Karpas-422 (cell line): ENCODE results near the gene TPGS2. TPM values are rescaled to one million over a fixed set of nuclear protein-coding genes. Genes with fewer than 3 reads are reported as not detected.
"Not testable (repeated sequence)": the region's sequence is repeated elsewhere in the genome, so short reads cannot be mapped to it uniquely, and the experiment has no call there.

Experiments used
- DNase-seq: peaks from one replicate; pipeline ENCODE4 v3.0.0-alpha.2; 2015
- H2AFZ ChIP-seq: fragments of 200-600 bp; sonication (generic); 2 replicates; pipeline ENCODE4 v1.6.1; 2014; ENCODE audit warnings: antibody characterized with exemption, low read length, mixed read lengths
- H3K27ac ChIP-seq: fragments of 200-600 bp; sonication (generic); 2 replicates; pipeline ENCODE4 v1.5.1; 2014; ENCODE audit warnings: mild to moderate bottlenecking, low read length, moderate library complexity
- H3K27me3 ChIP-seq: fragments of 200-600 bp; sonication (generic); 2 replicates; pipeline ENCODE4 v1.6.1; 2014; ENCODE audit warnings: low read length, mixed read lengths
- H3K36me3 ChIP-seq: fragments of 200-600 bp; sonication (generic); 2 replicates; pipeline ENCODE4 v1.6.1; 2014; ENCODE audit warnings: low read length, mixed read lengths; ENCODE audit not compliant: insufficient read depth
- H3K4me1 ChIP-seq: fragments of 200-600 bp; sonication (generic); 2 replicates; pipeline ENCODE4 v1.6.1; 2014; ENCODE audit warnings: mild to moderate bottlenecking, low read length, mixed read lengths
- H3K4me2 ChIP-seq: fragments of 200-600 bp; sonication (generic); 2 replicates; pipeline ENCODE4 v1.6.1; 2014; ENCODE audit warnings: low read length, low read depth, mild to moderate bottlenecking; ENCODE audit not compliant: poor library complexity, severe bottlenecking
- H3K4me3 ChIP-seq: fragments of 200-600 bp; sonication (generic); 2 replicates; pipeline ENCODE4 v1.5.1; 2014; ENCODE audit warnings: mild to moderate bottlenecking, antibody characterized with exemption, low read length, mixed read lengths
- H3K79me2 ChIP-seq: fragments of 200-600 bp; sonication (generic); 2 replicates; pipeline ENCODE4 v1.6.1; 2014; ENCODE audit warnings: mild to moderate bottlenecking, low read length, mixed read lengths
- H3K9ac ChIP-seq: fragments of 200-600 bp; sonication (generic); 2 replicates; pipeline ENCODE4 v1.6.0; 2014; ENCODE audit warnings: low read length
- H3K9me2 ChIP-seq: fragments of 200-600 bp; sonication (generic), shearing (Covaris generic); replicated peaks from 2 replicates; pipeline ENCODE4 v1.6.0; 2014; ENCODE audit warnings: mild to moderate bottlenecking, low read length, moderate library complexity; ENCODE audit not compliant: insufficient read depth
- H3K9me3 ChIP-seq: fragments of 300-700, 200-600 bp; sonication (generic); 2 replicates; pipeline ENCODE4 v1.6.1; 2014; ENCODE audit warnings: low read length, mixed read lengths
- H4K20me1 ChIP-seq: fragments of 200-600 bp; sonication (generic); 2 replicates; pipeline ENCODE4 v1.6.1; 2014; ENCODE audit warnings: mild to moderate bottlenecking, antibody characterized with exemption, low read length, low read depth; ENCODE audit not compliant: insufficient read depth
- total RNA-seq: library from RNA; depleted of rRNA; stranded (reverse); fragments of >200 nt; shearing (Covaris generic); gene quantifications from 2 replicates; pipeline ENCODE4 v1.2.3, GENCODE V29; 2014; ENCODE audit warnings: low replicate concordance

TPGS2 gene
- total RNA-seq, 1 experiment from 2014 or later: 160 TPM

DNA sequence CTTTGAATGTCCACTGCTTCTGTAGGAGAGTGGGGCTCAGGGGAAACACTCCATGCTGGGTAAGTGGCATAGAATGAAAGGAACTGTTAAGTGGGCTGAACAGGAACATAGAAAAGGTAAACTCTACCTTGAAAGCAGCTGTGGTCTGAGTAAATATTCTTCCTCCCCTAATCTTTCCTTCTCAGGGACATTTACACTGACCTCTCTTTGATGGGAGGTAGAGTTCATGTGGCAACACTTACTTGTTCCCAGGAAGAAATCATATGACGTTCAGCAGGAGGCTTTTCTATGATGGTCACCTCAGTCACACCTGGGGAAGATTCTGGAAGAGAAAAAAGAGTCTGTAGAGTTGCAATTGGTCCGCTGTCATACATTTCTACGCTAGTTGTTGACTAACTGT is 10.2 kb downstream of the TPGS2 start:
- H3K9ac ChIP-seq: no peak overlapping the region
- H3K9me3 ChIP-seq: no peaks in the 10 kb centered on the region
- H3K4me3 ChIP-seq: no peak overlapping the region
- peaks cover 39% of the 10 kb centered on the region for H3K79me2 ChIP-seq
- peaks cover 6% of the 10 kb centered on the region; the same call in 1 of the 2 replicates for H3K36me3 ChIP-seq
- H3K4me2 ChIP-seq: no peak overlapping the region
- DNase-seq: no peak
- H3K9me2 ChIP-seq: no peaks in the 10 kb centered on the region
- no peaks in the 10 kb centered on the region for H4K20me1 ChIP-seq
- H3K4me1 ChIP-seq: no peaks in the 10 kb centered on the region
- no peak overlapping the region for H2AFZ ChIP-seq
- no peaks in the 10 kb centered on the region for H3K27me3 ChIP-seq
- no peak overlapping the region for H3K27ac ChIP-seq

DNA sequence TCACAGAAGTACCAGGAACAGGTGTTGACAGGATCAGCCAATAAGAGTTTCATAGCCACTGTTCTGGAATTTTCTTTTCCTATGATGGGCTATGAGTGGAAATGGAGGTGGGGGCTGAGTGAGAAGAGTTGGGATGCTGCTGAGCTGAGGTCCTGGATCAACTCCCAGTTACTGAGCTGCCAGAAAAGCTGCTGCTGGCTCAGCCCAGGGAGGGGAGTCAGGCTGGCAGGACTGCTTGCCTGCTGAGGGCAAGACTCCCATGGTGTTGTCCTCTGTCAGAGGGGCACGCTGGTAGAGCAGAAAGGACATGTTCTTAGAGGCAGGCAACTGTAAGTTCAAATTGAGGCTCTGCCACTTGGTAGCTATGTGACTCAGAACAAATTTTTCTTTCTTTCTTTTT is 11.8 kb downstream of the TPGS2 start:
- Histone ChIP-seq H3K36me3 (peaks cover 4% of the 10 kb centered on the region; the same call in 1 of the 2 replicates), H4K20me1 (no peaks in the 10 kb centered on the region), H3K27ac (no peak overlapping the region), H3K4me3 (no peak overlapping the region), H3K27me3 (no peaks in the 10 kb centered on the region), H3K9me3 (no peaks in the 10 kb centered on the region), H3K79me2 (peaks cover 29% of the 10 kb centered on the region), H2AFZ (no peak overlapping the region), H3K9me2 (no peaks in the 10 kb centered on the region), H3K4me1 (no peaks in the 10 kb centered on the region), H3K4me2 (no peak overlapping the region), H3K9ac (no peak overlapping the region)
- no peak for DNase-seq

DNA sequence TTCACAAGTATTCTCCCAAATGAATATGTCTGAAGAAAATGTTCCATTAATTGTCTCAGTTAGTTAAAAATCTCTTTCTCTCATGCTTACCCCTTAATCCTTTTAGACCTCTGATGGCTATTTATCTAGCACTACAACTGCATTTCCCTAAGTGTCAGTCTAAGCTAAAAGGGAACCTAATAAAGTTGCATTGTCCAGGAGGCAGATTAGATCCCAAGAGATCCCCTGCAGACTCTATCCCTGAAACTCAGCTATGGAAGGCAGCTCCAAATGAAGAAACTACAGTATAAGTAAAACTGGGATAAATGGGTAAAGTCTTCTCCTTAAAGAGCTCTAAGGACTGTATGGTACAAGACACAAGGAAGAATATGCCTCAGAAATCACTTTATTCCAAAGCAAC is 12.7 kb downstream of the TPGS2 start:
- H3K79me2 ChIP-seq: peaks cover 20% of the 10 kb centered on the region
- not testable (repeated sequence) for H3K36me3 ChIP-seq, H3K27ac ChIP-seq

DNA sequence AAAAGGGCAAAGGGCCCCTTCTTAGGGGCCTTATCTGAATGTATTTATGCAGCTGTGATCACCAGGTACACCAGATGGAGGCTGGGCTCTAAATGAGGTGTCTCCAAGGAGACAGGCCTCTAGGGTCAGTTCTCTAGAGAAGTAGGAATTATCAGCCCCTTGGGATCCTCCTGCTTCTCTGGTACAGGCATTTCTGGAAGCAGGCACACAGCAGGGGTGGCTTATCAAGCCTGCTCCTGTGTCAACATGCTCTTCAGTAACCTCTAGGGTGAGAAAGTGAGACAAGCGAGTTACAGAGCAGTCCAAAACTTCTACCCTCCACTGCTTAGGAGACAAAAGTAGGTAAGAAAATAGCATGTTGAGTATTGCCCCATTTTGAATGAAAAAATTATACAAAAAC is 13.8 kb downstream of the TPGS2 start:
- no peak for DNase-seq
- no peak overlapping the region for H3K4me3 ChIP-seq
- peaks cover 9% of the 10 kb centered on the region; the same call in 1 of the 2 replicates for H3K36me3 ChIP-seq
- no peak overlapping the region for H3K4me2 ChIP-seq
- no peaks in the 10 kb centered on the region for H3K9me3 ChIP-seq
- peaks cover 14% of the 10 kb centered on the region for H3K79me2 ChIP-seq
- H4K20me1 ChIP-seq: no peaks in the 10 kb centered on the region; the same call in 1 of the 2 replicates
- no peaks in the 10 kb centered on the region for H3K27me3 ChIP-seq
- no peaks in the 10 kb centered on the region for H3K4me1 ChIP-seq
- H3K9ac ChIP-seq: no peak overlapping the region
- no peak overlapping the region for H2AFZ ChIP-seq
- H3K27ac ChIP-seq: no peak overlapping the region
- H3K9me2 ChIP-seq: no peaks in the 10 kb centered on the region

More for the DNA sequence above, 12.7 kb downstream of the TPGS2 start:
- H4K20me1 ChIP-seq, H3K4me3 ChIP-seq, H3K9me2 ChIP-seq, H3K27me3 ChIP-seq, H3K4me2 ChIP-seq, DNase-seq, H3K9me3 ChIP-seq, H2AFZ ChIP-seq, H3K4me1 ChIP-seq, H3K9ac ChIP-seq: not testable (repeated sequence)

DNA sequence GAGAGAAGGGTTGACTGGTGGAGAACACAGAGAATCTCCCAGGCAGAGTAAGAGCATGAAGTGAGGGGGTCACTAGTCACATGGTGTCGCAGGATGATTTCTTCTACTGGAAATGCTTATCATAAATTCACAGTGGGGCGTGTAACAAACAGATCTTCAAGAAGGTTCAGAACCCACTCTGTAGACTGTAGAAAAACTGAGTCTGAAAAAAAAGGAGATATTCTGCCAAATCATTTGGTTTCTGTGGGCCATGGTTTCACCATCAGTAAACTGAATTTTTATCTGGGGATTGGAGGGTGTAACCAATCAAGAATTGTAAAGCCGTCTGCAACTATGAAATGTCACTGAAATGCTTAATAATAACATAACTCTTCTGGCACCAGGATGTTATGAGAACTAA is 15.0 kb downstream of the TPGS2 start:
- Histone ChIP-seq H3K79me2 (peaks cover 19% of the 10 kb centered on the region), H2AFZ (no peak overlapping the region), H3K27me3 (no peaks in the 10 kb centered on the region), H4K20me1 (no peaks in the 10 kb centered on the region; the same call in 1 of the 2 replicates), H3K4me3 (no peak overlapping the region), H3K27ac (no peak overlapping the region), H3K4me2 (no peak overlapping the region), H3K9me3 (no peaks in the 10 kb centered on the region), H3K9ac (no peak overlapping the region), H3K36me3 (peaks cover 12% of the 10 kb centered on the region), H3K9me2 (no peaks in the 10 kb centered on the region), H3K4me1 (peaks cover 7% of the 10 kb centered on the region)
- no peak for DNase-seq

DNA sequence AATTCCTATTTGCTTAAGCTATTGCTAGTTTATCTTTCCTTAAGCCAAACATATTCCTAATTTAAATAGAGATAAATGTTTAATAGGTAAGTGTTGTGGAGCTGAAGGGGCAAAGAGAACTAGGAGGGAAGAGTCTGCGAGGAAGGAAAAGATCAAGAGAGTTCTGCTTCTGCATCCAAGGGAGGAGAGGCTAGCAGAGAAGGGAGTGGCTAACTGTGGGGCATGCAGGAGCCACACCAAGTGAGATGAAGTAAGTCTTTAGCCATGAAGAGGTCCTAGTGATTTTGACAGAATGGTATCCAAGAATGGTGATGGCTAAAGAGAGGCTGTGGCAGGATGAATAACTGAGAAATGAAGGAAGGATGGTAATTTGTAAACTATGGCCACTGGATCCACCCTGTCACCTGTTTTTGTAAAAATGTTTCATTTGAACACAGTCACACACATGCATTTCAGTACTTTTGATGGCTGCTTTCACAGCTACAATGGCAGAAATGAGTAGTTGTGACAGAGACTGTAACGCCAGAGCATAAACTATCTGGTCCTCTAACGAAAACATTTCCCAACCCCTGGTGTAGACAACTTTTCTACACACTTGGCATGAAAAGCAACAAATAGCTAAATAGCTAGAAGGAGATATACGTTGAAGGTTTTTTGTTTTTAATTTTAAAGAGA is 15.6 kb downstream of the TPGS2 start:
- no peaks in the 10 kb centered on the region; the same call in 1 of the 2 replicates for H4K20me1 ChIP-seq
- peaks cover 22% of the 10 kb centered on the region for H3K79me2 ChIP-seq

DNA sequence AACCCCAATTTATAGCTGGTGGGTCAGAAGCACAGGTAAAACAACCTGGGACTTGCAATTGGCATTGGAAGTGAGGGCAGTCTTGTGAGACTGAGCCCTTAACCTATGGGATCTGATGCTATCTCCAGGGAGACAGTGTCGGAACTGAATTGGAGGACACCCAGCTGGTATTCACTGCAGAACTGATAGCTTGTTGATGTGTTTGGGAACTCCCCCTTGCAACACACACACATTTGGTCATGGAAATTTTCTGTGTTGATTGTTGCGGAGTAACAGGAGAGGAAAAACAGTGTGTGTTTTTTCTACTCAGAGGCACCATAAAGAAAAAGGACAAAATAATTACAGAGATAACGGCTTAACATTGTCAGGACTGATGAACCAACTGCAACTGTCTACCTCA is 16.1 kb downstream of the TPGS2 start:
- Histone ChIP-seq H3K9ac (no peak overlapping the region), H2AFZ (no peak overlapping the region), H3K27ac (no peak overlapping the region), H3K27me3 (no peaks in the 10 kb centered on the region), H3K79me2 (peaks cover 28% of the 10 kb centered on the region), H3K9me3 (no peaks in the 10 kb centered on the region), H3K9me2 (no peaks in the 10 kb centered on the region), H3K4me3 (no peak overlapping the region), H3K4me1 (peaks cover 8% of the 10 kb centered on the region), H3K4me2 (no peak overlapping the region), H4K20me1 (no peaks in the 10 kb centered on the region; the same call in 1 of the 2 replicates), H3K36me3 (peaks cover 19% of the 10 kb centered on the region)
- DNase-seq: no peak

More for the DNA sequence above, 15.6 kb downstream of the TPGS2 start:
- Histone ChIP-seq H2AFZ (no peak overlapping the region), H3K9ac (no peak overlapping the region), H3K36me3 (peaks cover 15% of the 10 kb centered on the region), H3K9me2 (no peaks in the 10 kb centered on the region), H3K4me1 (peaks cover 8% of the 10 kb centered on the region), H3K4me3 (no peak overlapping the region), H3K27ac (no peak overlapping the region), H3K27me3 (no peaks in the 10 kb centered on the region), H3K4me2 (no peak overlapping the region), H3K9me3 (no peaks in the 10 kb centered on the region)
- no peak for DNase-seq

DNA sequence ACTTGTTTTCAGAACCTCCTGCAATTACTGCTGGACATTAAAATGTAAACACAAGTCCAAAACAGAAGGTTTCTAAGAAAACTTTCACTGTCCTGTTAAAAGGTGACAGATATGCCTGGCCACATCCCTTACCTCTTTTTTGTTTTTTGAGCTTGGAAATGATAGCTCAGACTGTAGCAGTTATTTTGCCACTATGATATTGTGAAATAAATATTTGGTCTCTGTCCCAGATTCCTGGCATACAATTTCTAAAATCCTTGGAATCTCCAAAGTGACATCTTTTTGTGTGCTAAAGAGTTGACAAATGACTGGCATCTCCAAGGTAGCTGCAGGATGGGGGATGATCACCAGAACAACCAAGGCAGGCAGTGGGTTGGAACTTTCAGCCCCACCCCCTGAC is 16.8 kb downstream of the TPGS2 start:
- H3K27me3 ChIP-seq: no peaks in the 10 kb centered on the region
- no peak overlapping the region for H3K27ac ChIP-seq
- H2AFZ ChIP-seq: no peak overlapping the region
- no peaks in the 10 kb centered on the region; the same call in 1 of the 2 replicates for H4K20me1 ChIP-seq
- H3K4me2 ChIP-seq: no peak overlapping the region
- H3K4me1 ChIP-seq: peaks cover 8% of the 10 kb centered on the region
- H3K9ac ChIP-seq: no peak overlapping the region
- DNase-seq: no peak
- H3K9me3 ChIP-seq: no peaks in the 10 kb centered on the region
- H3K9me2 ChIP-seq: no peaks in the 10 kb centered on the region
- peaks cover 33% of the 10 kb centered on the region for H3K79me2 ChIP-seq
- peaks cover 26% of the 10 kb centered on the region for H3K36me3 ChIP-seq
- no peak overlapping the region for H3K4me3 ChIP-seq
